GM13976 (cell line): ENCODE measurements around the gene OSBPL5.

Experiments used
- DNase-seq: peaks from one replicate; pipeline ENCODE4 v3.0.0; 2012; ENCODE audit warnings: low spot score
- CTCF ChIP-seq: IDR thresholded peaks from 2 replicates; pipeline ENCODE4 v1.5.1; 2012; ENCODE audit warnings: borderline replicate concordance, mild to moderate bottlenecking; ENCODE audit not compliant: insufficient read depth; ENCODE audit errors: extremely low read depth, missing control alignments, control extremely low read depth
- in situ Hi-C: fragments of 300-500 bp; cut with MboI; formaldehyde crosslinking; loops from one replicate; pipeline ENCODE4 v1.12.0; 2022; ENCODE audit warnings: low sequenced_read_pairs, mixed read lengths, inconsistent platforms; ENCODE audit not compliant: unreplicated experiment

The OSBPL5 gene

DNA sequence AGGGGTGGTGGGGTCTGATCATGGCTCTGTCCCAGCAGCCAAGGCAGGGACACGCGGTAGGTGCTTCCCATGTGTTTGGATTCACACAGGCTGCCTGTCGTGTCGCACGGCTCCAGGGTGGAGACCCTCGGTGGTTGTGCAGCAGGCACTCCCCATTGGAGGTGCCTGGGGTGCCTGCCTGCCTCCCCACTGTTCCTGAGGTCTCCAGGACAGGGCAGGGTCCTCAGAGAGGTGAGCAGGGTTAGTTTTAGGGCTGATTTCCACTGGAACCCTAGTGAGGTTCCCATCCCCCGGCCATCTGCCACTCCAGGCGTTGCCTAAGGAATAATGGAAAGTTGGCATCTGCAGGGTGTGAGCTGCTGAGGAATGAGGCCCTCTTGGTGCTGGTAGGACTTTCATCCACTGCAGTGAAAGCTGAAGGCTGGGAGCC is 32.3 kb downstream of the OSBPL5 start:
- no peak for TF ChIP-seq CTCF
- in situ Hi-C loops = no loop called here
- DNase-seq = no peak

DNA sequence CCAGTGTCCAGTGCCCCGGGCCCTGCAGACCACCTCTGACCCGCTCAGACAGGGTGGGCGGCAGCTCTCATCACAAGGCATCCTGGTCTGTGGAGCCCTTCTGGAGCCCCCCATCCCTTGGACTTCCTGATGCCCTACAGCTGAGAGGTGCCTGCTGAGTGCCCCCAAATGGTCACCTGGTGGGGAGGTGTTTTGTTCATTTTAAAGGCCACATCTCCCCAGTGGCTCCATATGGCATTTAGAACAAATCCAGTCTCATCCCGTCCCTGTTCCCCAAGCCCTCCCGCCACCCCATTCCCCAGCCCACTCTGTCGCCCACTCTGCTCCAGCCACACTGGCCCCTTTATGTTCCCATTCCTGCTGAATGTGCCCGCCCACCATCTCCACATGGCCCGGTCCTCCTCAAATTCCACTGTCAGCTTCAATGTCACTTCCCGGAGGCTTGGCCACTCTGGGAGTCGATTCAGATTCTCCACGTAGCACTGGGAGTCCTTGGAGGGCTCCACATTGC is 32.8 kb downstream of the OSBPL5 start:
- in situ Hi-C loops = no loop called here

GRCh38 chr11:3131330-3131941 is 33.7 kb downstream of the OSBPL5 start:
- in situ Hi-C loops = no loop called here
- DNase-seq = no peak
- TF ChIP-seq CTCF = no peak

More for the DNA sequence above, 32.8 kb downstream of the OSBPL5 start:
- TF ChIP-seq CTCF = no peak
- DNase-seq = no peak

DNA sequence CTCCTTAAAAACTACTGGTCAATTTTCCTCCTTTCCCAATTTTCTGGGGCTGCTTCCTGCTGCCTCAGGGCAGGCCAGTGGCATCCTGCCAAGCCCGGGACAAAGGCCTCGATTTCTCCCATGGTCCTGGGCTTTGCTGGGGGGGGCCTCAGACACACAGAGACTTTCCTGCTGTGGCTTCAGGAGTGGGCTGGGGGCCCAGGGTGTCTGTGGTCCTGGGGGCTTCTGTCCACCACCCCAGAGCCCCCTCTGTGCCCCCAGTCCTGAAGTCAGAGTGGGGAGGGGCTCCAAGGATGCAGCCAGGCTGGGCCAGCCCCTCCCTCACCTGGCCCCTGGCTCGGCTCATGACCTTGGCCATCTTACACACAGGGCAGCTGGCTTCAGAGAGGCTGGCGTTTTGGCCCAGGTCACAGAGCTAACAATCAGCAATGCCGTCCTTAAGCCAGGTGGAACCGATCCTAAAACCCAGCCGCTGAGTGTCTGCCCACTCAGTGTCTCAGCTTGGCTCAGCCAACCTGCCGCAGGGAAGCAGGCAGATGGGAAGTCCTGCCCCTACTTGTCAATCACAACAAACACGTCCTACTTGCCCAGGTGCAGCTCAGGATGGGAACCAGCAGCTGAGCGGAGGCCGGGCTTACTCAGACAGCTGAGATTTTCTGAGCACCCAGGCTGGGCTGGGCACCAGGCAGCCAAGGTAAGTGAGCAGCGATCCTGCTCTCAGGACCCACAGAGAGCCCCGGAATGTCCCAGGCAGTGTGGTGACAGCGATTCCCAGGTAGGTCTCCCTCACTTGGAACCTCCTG is 34.6 kb downstream of the OSBPL5 start:
- TF ChIP-seq CTCF = no peak
- in situ Hi-C loops = no loop called here
- DNase-seq = no peak

GRCh38 chr11:3129591-3130268 is 35.4 kb downstream of the OSBPL5 start:
- TF ChIP-seq CTCF = no peak
- in situ Hi-C loops = no loop called here
- no peak for DNase-seq

DNA sequence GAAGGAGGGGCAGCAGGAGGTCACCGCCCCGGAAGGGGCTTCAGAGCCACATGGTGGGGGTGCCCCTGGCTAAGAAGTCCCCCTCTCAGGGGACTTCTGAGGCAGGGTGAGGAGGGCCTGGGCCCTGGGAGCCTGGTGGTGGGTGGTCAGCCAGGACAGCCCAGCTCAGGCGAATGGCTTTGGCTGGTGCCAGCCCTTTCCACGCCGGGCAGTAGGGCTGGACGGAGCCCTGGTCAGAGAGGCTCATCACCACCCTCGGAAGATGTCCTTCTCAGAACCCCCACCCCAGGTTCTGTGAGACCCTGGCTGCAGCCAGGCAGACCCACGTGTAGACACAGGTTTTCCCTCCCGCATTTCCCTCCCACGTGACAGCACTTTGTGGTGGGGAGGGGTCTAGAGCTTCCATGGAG is 35.9 kb downstream of the OSBPL5 start:
- DNase-seq = no peak
- TF ChIP-seq CTCF = no peak
- in situ Hi-C loops = no loop called here
